Measurements from ENCODE around the gene GULP1.
A peak's percentile ranks its signal among the peaks of the same experiment; 100 is the strongest.
"Not testable (repeated sequence)": the region's sequence is repeated elsewhere in the genome, so short reads cannot be mapped to it uniquely, and the experiment has no call there.

The GULP1 gene

GRCh38 chr2:188600536-188601210, 309.0 kb downstream of the GULP1 start:
- H3K4me3 ChIP-seq (ENCODE audit: low read depth in 1 of 2, low read length in 2 of 2) = no peak overlapping the region
- H3K9ac ChIP-seq (ENCODE audit: low read length) = no peak overlapping the region
- no peak overlapping the region for H3K27ac ChIP-seq (ENCODE audit: low read depth, low read length)
- no peaks in the 10 kb centered on the region for H3K36me3 ChIP-seq (ENCODE audit: insufficient read depth, low read length)
- peaks cover 9% of the 10 kb centered on the region for H3K4me1 ChIP-seq (ENCODE audit: insufficient read depth, low read length)
- H3K27me3 ChIP-seq (ENCODE audit: control insufficient read depth in 1 of 2, insufficient read depth in 2 of 2, low read length in 2 of 2) = no peaks in the 10 kb centered on the region
- H3K9me3 ChIP-seq (ENCODE audit: low read length) = no peaks in the 10 kb centered on the region

- no peak overlapping the region for H3K27ac ChIP-seq (ENCODE audit: low read depth, low read length)
- H3K9me3 ChIP-seq (ENCODE audit: low read length) = no peaks in the 10 kb centered on the region
- H3K4me3 ChIP-seq (ENCODE audit: low read depth in 1 of 2, low read length in 2 of 2) = no peak overlapping the region
- H3K4me1 ChIP-seq (ENCODE audit: insufficient read depth, low read length) = peaks cover 9% of the 10 kb centered on the region
- no peak overlapping the region for H3K9ac ChIP-seq (ENCODE audit: low read length)
- no peaks in the 10 kb centered on the region for H3K36me3 ChIP-seq (ENCODE audit: insufficient read depth, low read length)
- no peaks in the 10 kb centered on the region for H3K27me3 ChIP-seq (ENCODE audit: control insufficient read depth in 1 of 2, insufficient read depth in 2 of 2, low read length in 2 of 2)
These were observed 309.7 kb downstream of the GULP1 start for GRCh38 chr2:188601391-188601790.

GRCh38 chr2:188601927-188602326, 310.3 kb downstream of the GULP1 start:
- Histone ChIP-seq H3K27me3 (ENCODE audit: control insufficient read depth in 1 of 2, insufficient read depth in 2 of 2, low read length in 2 of 2) (no peaks in the 10 kb centered on the region), H3K27ac (ENCODE audit: low read depth, low read length) (no peak overlapping the region), H3K9me3 (ENCODE audit: low read length) (no peaks in the 10 kb centered on the region), H3K36me3 (ENCODE audit: insufficient read depth, low read length) (no peaks in the 10 kb centered on the region), H3K4me1 (ENCODE audit: insufficient read depth, low read length) (peaks cover 9% of the 10 kb centered on the region), H3K4me3 (ENCODE audit: low read depth in 1 of 2, low read length in 2 of 2) (no peak overlapping the region), H3K9ac (ENCODE audit: low read length) (no peak overlapping the region)

GRCh38 chr2:188604579-188604978, 312.9 kb downstream of the GULP1 start:
- no peaks in the 10 kb centered on the region for H3K27me3 ChIP-seq (ENCODE audit: control insufficient read depth in 1 of 2, insufficient read depth in 2 of 2, low read length in 2 of 2)
- H3K4me3 ChIP-seq (ENCODE audit: low read depth in 1 of 2, low read length in 2 of 2) = no peak overlapping the region
- no peak overlapping the region for H3K9ac ChIP-seq (ENCODE audit: low read length)
- H3K9me3 ChIP-seq (ENCODE audit: low read length) = no peaks in the 10 kb centered on the region
- H3K36me3 ChIP-seq (ENCODE audit: insufficient read depth, low read length) = no peaks in the 10 kb centered on the region
- no peaks in the 10 kb centered on the region for H3K4me1 ChIP-seq (ENCODE audit: insufficient read depth, low read length)
- H3K27ac ChIP-seq (ENCODE audit: low read depth, low read length) = no peak overlapping the region

DNA sequence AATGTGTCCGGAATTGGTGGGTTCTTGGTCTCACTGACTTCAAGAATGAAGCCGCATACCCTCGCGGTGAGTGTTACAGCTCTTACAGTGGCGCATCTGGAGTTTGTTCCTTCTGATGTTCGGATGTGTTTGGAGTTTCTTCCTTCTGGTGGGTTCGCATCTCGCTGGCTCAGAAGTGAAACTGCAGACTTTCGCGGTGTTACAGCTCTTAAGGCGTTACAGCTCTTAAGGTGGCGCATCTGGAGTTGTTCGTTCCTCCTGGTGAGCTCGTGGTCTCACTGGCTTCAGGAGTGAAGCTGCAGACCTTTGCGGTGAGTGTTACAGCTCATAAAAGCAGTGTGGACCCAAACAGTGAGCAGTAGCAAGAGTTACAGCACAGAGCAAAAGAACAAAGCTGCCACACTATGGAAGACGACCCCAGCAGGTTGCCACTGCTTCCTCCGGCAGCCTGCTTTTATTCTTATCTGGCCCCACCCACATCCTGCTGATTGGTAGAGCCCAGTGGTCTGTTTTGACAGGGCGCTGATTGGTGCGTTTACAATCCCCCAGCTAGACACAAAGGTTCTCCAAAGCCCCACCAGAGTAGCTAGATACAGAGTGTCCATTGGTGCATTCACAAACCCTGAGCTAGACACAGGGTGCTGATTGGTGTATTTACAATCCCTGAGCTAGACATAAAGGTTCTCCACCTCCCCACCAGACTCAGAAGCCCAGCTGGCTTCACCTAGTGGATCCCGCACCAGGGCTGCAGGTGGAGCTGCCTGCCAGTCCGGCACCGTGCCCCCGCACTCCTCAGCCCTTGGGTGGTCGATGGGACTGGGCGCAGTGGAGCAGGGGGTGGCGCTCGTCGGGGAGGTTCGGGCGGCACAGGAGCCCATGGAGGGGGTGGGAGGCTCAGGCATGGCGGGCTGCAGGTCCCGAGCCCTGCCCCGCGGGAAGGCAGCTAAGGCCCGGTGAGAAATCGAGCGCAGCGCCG, 314.2 kb downstream of the GULP1 start:
- not testable (repeated sequence) for H3K27ac ChIP-seq (ENCODE audit: low read depth, low read length); H3K4me1 ChIP-seq (ENCODE audit: insufficient read depth, low read length)
- H3K4me3 ChIP-seq (ENCODE audit: low read depth in 1 of 2, low read length in 2 of 2) = peak overlapping the region in 1 of 2 donors; percentile 17

DNA sequence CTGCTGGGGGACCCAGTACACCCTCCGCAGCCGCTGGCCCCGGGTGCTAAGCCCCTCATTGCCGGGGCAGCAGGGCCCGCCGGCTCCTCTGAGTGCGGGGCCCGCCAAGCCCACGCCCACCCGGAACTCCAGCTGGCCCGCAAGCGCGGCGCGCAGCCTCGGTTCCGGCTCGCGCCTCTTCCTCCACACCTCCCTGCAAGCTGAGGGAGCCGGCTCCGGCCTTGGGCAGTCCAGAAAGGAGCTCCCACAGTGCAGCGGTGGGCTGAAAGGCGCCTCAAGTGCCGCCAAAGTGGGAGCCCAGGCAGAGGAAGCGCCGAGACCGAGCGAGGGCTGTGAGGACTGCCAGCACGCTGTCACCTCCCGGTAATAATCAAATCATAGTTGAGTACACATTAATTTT, 314.9 kb downstream of the GULP1 start:
- not testable (repeated sequence) for H3K9ac ChIP-seq (ENCODE audit: low read length); H3K36me3 ChIP-seq (ENCODE audit: insufficient read depth, low read length); H3K9me3 ChIP-seq (ENCODE audit: low read length); H3K27me3 ChIP-seq (ENCODE audit: control insufficient read depth in 1 of 2, insufficient read depth in 2 of 2, low read length in 2 of 2); H3K27ac ChIP-seq (ENCODE audit: low read depth, low read length); H3K4me3 ChIP-seq (ENCODE audit: low read depth in 1 of 2, low read length in 2 of 2); H3K4me1 ChIP-seq (ENCODE audit: insufficient read depth, low read length)

More for the DNA sequence above, 314.2 kb downstream of the GULP1 start:
- not testable (repeated sequence) for H3K36me3 ChIP-seq (ENCODE audit: insufficient read depth, low read length); H3K9me3 ChIP-seq (ENCODE audit: low read length); H3K9ac ChIP-seq (ENCODE audit: low read length); H3K27me3 ChIP-seq (ENCODE audit: control insufficient read depth in 1 of 2, insufficient read depth in 2 of 2, low read length in 2 of 2)

GRCh38 chr2:188607501-188607900, 315.8 kb downstream of the GULP1 start:
- Histone ChIP-seq H3K4me3 (ENCODE audit: low read depth in 1 of 2, low read length in 2 of 2) (no peak overlapping the region), H3K9ac (ENCODE audit: low read length) (no peak overlapping the region), H3K27ac (ENCODE audit: low read depth, low read length) (no peak overlapping the region), H3K9me3 (ENCODE audit: low read length) (no peaks in the 10 kb centered on the region), H3K27me3 (ENCODE audit: control insufficient read depth in 1 of 2, insufficient read depth in 2 of 2, low read length in 2 of 2) (no peaks in the 10 kb centered on the region), H3K36me3 (ENCODE audit: insufficient read depth, low read length) (no peaks in the 10 kb centered on the region), H3K4me1 (ENCODE audit: insufficient read depth, low read length) (no peaks in the 10 kb centered on the region)

DNA sequence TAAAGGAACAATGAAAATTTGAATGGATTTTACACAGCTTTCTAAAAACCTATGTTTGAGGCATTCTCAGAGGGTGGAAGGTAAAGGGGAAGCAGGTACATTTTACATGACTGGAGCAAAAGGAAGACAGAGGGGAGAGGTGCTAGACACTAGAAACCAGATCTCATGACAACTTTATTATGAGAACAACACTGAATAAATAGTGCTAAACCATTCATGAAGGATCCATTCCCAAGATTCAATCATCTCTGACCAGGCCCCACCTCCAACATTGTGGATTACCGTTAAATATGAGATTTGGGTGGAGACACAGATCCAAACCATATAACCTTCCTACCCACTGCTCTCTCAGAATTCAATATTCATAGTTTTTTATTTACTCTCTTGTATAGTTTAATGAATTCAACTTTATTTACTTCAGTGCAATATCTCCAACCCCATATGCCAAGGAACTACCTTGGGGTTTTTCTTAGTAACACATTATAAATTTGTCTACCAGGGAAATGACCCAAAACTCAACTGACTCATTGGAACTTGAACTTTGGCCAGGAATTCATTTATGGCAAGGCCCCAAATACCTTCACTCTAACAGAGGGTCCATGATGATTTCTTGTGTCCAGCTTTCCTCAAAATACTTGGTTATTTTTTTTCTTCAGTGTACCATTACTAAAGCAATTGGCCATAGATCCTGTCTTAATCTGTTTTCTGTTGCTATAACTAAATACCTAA, 317.8 kb downstream of the GULP1 start:
- H3K4me1 ChIP-seq (ENCODE audit: insufficient read depth, low read length) = no peaks in the 10 kb centered on the region
- no peak overlapping the region for H3K4me3 ChIP-seq (ENCODE audit: low read depth in 1 of 2, low read length in 2 of 2)
- no peaks in the 10 kb centered on the region for H3K27me3 ChIP-seq (ENCODE audit: control insufficient read depth in 1 of 2, insufficient read depth in 2 of 2, low read length in 2 of 2)
- no peaks in the 10 kb centered on the region for H3K36me3 ChIP-seq (ENCODE audit: insufficient read depth, low read length)
- no peak overlapping the region for H3K9ac ChIP-seq (ENCODE audit: low read length)
- no peak overlapping the region for H3K27ac ChIP-seq (ENCODE audit: low read depth, low read length)
- no peaks in the 10 kb centered on the region for H3K9me3 ChIP-seq (ENCODE audit: low read length)

GRCh38 chr2:188610050-188610444, 318.4 kb downstream of the GULP1 start:
- Histone ChIP-seq H3K4me1 (ENCODE audit: insufficient read depth, low read length) (no peaks in the 10 kb centered on the region), H3K27me3 (ENCODE audit: control insufficient read depth in 1 of 2, insufficient read depth in 2 of 2, low read length in 2 of 2) (no peaks in the 10 kb centered on the region), H3K36me3 (ENCODE audit: insufficient read depth, low read length) (no peaks in the 10 kb centered on the region), H3K27ac (ENCODE audit: low read depth, low read length) (no peak overlapping the region), H3K9me3 (ENCODE audit: low read length) (no peaks in the 10 kb centered on the region), H3K4me3 (ENCODE audit: low read depth in 1 of 2, low read length in 2 of 2) (no peak overlapping the region), H3K9ac (ENCODE audit: low read length) (no peak overlapping the region)

GRCh38 chr2:188610827-188611226, 319.2 kb downstream of the GULP1 start:
- no peak overlapping the region for H3K27ac ChIP-seq (ENCODE audit: low read depth, low read length)
- no peak overlapping the region for H3K9ac ChIP-seq (ENCODE audit: low read length)

DNA sequence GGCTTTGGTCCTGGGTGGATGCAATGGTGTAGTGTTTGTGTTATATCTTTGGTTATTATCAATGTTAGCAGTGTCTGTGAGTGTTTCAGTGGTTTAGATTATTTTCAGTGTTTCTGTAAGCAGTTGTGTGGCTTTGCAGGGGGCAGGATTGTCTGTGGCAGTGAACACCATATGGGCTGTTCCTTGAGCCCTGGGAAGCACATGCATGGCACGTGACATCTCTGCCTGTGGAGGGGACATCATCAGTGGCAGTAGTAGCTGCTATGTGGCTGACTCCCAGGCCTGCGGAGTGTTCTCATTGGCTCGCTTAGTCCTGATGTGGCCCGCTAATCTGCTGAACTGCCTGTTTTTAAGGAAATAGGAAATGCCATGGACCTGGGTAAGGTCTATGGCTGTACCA, 327.5 kb downstream of the GULP1 start:
- H3K27ac ChIP-seq (ENCODE audit: low read depth, low read length) = no peak overlapping the region
- no peak overlapping the region for H3K9ac ChIP-seq (ENCODE audit: low read length)
- H3K4me1 ChIP-seq (ENCODE audit: insufficient read depth, low read length) = no peaks in the 10 kb centered on the region
- H3K4me3 ChIP-seq (ENCODE audit: low read depth in 1 of 2, low read length in 2 of 2) = no peak overlapping the region
- no peaks in the 10 kb centered on the region for H3K9me3 ChIP-seq (ENCODE audit: low read length)
- no peaks in the 10 kb centered on the region for H3K36me3 ChIP-seq (ENCODE audit: insufficient read depth, low read length)
- no peaks in the 10 kb centered on the region for H3K27me3 ChIP-seq (ENCODE audit: control insufficient read depth in 1 of 2, insufficient read depth in 2 of 2, low read length in 2 of 2)

More at GRCh38 chr2:188610827-188611226, 319.2 kb downstream of the GULP1 start:
- no peaks in the 10 kb centered on the region for H3K9me3 ChIP-seq (ENCODE audit: low read length)
- H3K27me3 ChIP-seq (ENCODE audit: control insufficient read depth in 1 of 2, insufficient read depth in 2 of 2, low read length in 2 of 2) = no peaks in the 10 kb centered on the region
- no peaks in the 10 kb centered on the region for H3K4me1 ChIP-seq (ENCODE audit: insufficient read depth, low read length)
- H3K36me3 ChIP-seq (ENCODE audit: insufficient read depth, low read length) = no peaks in the 10 kb centered on the region
- no peak overlapping the region for H3K4me3 ChIP-seq (ENCODE audit: low read depth in 1 of 2, low read length in 2 of 2)
